ENCODE results near the gene SEC24C. TPM values are rescaled to one million over a fixed set of nuclear protein-coding genes. Genes with fewer than 3 reads are reported as not detected.

SEC24C gene
- total RNA-seq, 1 donor from 2014 or later = 112 TPM

DNA sequence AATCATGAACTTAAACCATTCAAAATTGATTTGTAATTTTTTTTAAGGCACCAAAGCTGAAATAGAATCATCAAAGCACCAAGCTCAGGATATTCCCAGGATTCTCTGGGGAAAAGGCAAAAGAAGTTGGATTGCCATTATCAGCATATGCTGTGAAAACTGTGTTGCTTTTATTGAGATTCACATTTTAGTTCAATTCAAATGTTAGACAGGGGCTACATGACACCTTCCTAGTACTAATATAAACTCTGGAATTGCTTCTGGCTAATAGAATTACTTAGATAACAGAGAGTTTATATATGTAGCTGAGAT, 71.5 kb downstream of the SEC24C start:
- Mint-ChIP-seq H3K4me3 (no peak overlapping the region), H3K36me3 (ENCODE audit: low read depth) (peaks cover 21% of the 10 kb centered on the region), H3K27me3 (ENCODE audit: insufficient read depth) (no peaks in the 10 kb centered on the region), H3K4me1 (ENCODE audit: low read depth) (peaks cover 6% of the 10 kb centered on the region), H3K9me3 (no peaks in the 10 kb centered on the region), H3K27ac (no peak overlapping the region)
- intact Hi-C loops (cut with micrococcal nuclease) = loop anchor here (1.0 kb wide), 1 partner anchor 60 kb away; no protein-coding TSS in a partner anchor
- DNase-seq (ENCODE audit: low spot score) = no peak

- Mint-ChIP-seq H3K36me3 (ENCODE audit: low read depth) (peaks cover 25% of the 10 kb centered on the region), H3K27ac (peak overlapping the region; percentile 58), H3K9me3 (no peaks in the 10 kb centered on the region), H3K4me1 (ENCODE audit: low read depth) (peaks cover 5% of the 10 kb centered on the region), H3K27me3 (ENCODE audit: insufficient read depth) (no peaks in the 10 kb centered on the region), H3K4me3 (no peak overlapping the region)
- DNase-seq (ENCODE audit: low spot score) = no peak
- intact Hi-C loops (cut with micrococcal nuclease) = no loop called here
Observed at GRCh38 chr10:73816917-73817729, 73.0 kb downstream of the SEC24C start.

DNA sequence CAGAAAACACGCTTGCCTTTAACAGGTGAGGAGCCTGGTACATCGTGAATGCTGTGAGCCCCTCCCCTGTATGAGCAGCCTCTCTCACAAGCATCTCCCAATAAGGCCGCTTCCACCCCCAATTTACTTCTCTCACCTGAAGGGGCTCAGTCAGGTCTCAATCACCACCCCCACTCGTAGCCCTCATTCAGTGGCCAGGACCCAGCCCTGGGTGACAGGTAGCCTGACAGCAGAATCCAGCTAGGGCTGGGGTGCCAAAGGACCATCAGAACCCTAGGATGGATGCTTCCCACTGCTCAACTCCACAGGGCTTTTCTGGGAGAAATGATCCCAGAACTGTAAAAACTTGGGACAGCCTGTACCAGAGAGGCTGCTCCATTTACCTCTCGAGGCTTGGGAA, 73.7 kb downstream of the SEC24C start:
- Mint-ChIP-seq H3K27ac (no peak overlapping the region), H3K4me1 (ENCODE audit: low read depth) (peaks cover under 1% of the 10 kb centered on the region), H3K9me3 (no peaks in the 10 kb centered on the region), H3K36me3 (ENCODE audit: low read depth) (peaks cover 23% of the 10 kb centered on the region), H3K27me3 (ENCODE audit: insufficient read depth) (no peaks in the 10 kb centered on the region), H3K4me3 (no peak overlapping the region)
- intact Hi-C loops (cut with micrococcal nuclease) = no loop called here
- DNase-seq (ENCODE audit: low spot score) = no peak

GRCh38 chr10:73818402-73818801, 74.2 kb downstream of the SEC24C start:
- no peak for DNase-seq (ENCODE audit: low spot score)
- H3K36me3 Mint-ChIP-seq (ENCODE audit: low read depth) = peaks cover 19% of the 10 kb centered on the region
- no peaks in the 10 kb centered on the region for H3K4me1 Mint-ChIP-seq (ENCODE audit: low read depth)
- no peak overlapping the region for H3K4me3 Mint-ChIP-seq
- no peaks in the 10 kb centered on the region for H3K9me3 Mint-ChIP-seq
- no peak overlapping the region for H3K27ac Mint-ChIP-seq
- intact Hi-C loops (cut with micrococcal nuclease) = no loop called here
- H3K27me3 Mint-ChIP-seq (ENCODE audit: insufficient read depth) = no peaks in the 10 kb centered on the region

DNA sequence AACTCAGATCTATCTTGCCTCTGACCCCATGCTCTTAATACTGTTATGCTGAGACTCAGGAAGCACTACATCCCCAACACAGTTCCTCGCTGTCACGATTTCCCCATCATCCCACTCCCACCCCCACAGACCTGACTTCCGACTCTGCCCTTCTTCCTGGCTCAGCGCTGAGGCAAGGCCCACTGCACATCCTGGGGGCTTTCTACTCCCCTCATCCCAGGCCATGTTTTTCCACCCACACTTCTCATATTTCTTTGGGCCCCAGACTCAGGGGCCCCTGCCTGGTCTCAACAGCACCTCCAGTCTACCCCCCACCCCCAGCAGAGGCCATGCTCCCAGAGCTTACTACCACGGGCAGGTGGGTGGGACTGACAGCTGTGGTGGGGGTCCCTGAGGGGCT, 74.9 kb downstream of the SEC24C start:
- no peak for DNase-seq (ENCODE audit: low spot score)
- Mint-ChIP-seq H3K36me3 (ENCODE audit: low read depth) (peaks cover 14% of the 10 kb centered on the region), H3K4me1 (ENCODE audit: low read depth) (no peaks in the 10 kb centered on the region), H3K4me3 (no peak overlapping the region), H3K27me3 (ENCODE audit: insufficient read depth) (no peaks in the 10 kb centered on the region), H3K9me3 (no peaks in the 10 kb centered on the region), H3K27ac (no peak overlapping the region)
- intact Hi-C loops (cut with micrococcal nuclease) = no loop called here

DNA sequence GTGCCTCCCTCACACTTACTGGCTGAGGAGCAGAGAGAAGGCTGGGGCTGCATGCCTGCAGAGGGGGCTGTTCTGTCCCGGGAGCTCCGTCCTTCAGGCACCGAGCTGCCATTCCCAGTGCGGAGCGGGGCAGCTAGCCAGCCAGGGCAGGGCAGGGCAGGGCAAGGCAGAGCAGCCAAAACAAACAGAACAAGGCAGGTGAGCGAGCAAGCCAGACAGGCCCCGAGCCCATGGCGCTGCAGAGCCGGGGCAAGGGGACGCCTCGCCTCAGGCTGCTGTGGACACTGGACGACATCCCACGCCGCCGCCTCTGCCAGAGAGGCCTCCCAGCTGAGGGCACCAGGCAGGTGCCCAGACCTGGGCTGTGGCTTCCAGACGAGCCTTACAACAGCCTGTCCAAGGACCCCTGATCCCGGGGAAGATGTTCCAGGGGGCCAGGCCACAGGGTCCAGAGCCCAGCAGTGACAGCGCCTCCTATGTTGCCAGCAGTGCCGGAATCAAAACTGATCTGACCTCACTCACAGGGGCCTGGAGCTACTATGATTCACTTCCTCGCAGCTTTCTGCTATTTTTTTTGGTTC, 75.4 kb downstream of the SEC24C start:
- intact Hi-C loops (cut with micrococcal nuclease) = no loop called here
- Mint-ChIP-seq H3K4me1 (ENCODE audit: low read depth) (no peaks in the 10 kb centered on the region), H3K36me3 (ENCODE audit: low read depth) (peaks cover 16% of the 10 kb centered on the region), H3K27me3 (ENCODE audit: insufficient read depth) (no peaks in the 10 kb centered on the region), H3K9me3 (no peaks in the 10 kb centered on the region), H3K27ac (no peak overlapping the region), H3K4me3 (no peak overlapping the region)
- no peak for DNase-seq (ENCODE audit: low spot score)

Other genes starting within 250 kb of the SEC24C start
- 43.6 and 43.9 TPM in 2 replicates for gene PPP3CB, start 248.3 kb upstream of the SEC24C start, total RNA-seq
- 8.6 and 9.7 TPM in 2 replicates for gene USP54, start 153.0 kb upstream of the SEC24C start, total RNA-seq
- not detected in 2 replicates for gene MYOZ1, start 102.9 kb upstream of the SEC24C start, total RNA-seq
- gene SYNPO2L, start 88.3 kb upstream of the SEC24C start, total RNA-seq = 0.03 TPM in 1 of 2 replicates, not detected in the other
- 10.2 and 11.0 TPM in 2 replicates for gene AGAP5, start 46.3 kb upstream of the SEC24C start, total RNA-seq
- gene CHCHD1, start 37.7 kb downstream of the SEC24C start, total RNA-seq = 30.9 and 33.5 TPM in 2 replicates
- 54.2 and 56.3 TPM in 2 replicates for gene ZSWIM8, start 41.2 kb downstream of the SEC24C start, total RNA-seq
- gene NDST2, start 67.2 kb downstream of the SEC24C start, total RNA-seq = 51.7 and 53.2 TPM in 2 replicates
- 15.9 and 18.7 TPM in 2 replicates for gene CAMK2G, start 130.2 kb downstream of the SEC24C start, total RNA-seq
- 0.37 and 0.60 TPM in 2 replicates for gene PLAU, start 166.8 kb downstream of the SEC24C start, total RNA-seq

Data from activated T-helper 1 cell treated with anti-CD3 and anti-CD28 coated beads, Interleukin-12 subunit alpha, Interleukin-12 subunit beta, Interleukin-2, Interleukin-4 antibody, amounts not matched to agents 30 ng/mL and 10 ng/mL and 1 ng/mL, durations not matched to agents 14 hours and 24 hours and 36 hours (primary cell).